Stimulated activated CD4-positive, alpha-beta T cell treated with anti-CD3 and anti-CD28 coated beads, TNF-alpha, amount 100 ng/mL, for 24 hours (primary cell): Measurements from ENCODE around the gene BMP10.

ENCODE experiments used
- DNase-seq, 3 experiments: peaks; one replicate each; pipeline ENCODE4 v3.0.0-alpha.2; 2020; ENCODE audit warnings: low read depth in 3 of 3

The BMP10 gene

GRCh38 chr2:68853035-68853434 is 18.2 kb downstream of the BMP10 start:
- DNase-seq, result no peak

GRCh38 chr2:68850524-68850923 is 20.7 kb downstream of the BMP10 start:
- no peak for DNase-seq

DNA sequence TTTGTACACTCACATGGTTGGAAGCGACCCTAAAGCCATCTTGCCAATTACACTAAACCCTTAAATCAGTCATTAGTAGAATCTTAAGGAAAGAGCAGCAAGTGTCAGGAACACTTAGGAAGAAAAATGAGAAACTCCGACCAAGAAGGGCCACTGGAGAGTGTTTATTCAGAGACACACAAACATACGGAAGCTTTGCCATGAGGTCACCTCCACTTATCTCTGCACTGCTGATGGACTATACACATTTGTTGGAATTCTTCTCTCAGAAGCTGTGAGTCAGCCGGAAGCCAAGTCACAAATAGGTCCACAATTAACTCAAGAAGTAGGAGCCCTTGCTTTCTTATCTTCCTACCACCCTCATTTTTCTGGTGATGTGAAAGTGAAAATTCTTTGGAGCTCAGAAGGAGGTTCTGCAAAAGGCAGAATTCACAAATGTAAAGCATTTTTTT is 21.6 kb downstream of the BMP10 start:
- no peak for DNase-seq

GRCh38 chr2:68847751-68848150 is 23.4 kb downstream of the BMP10 start:
- no peak for DNase-seq

- no peak for DNase-seq
These were observed 25.1 kb downstream of the BMP10 start for GRCh38 chr2:68846091-68846490.

- no peak for DNase-seq
These were observed 26.2 kb downstream of the BMP10 start for GRCh38 chr2:68845043-68845442.

DNA sequence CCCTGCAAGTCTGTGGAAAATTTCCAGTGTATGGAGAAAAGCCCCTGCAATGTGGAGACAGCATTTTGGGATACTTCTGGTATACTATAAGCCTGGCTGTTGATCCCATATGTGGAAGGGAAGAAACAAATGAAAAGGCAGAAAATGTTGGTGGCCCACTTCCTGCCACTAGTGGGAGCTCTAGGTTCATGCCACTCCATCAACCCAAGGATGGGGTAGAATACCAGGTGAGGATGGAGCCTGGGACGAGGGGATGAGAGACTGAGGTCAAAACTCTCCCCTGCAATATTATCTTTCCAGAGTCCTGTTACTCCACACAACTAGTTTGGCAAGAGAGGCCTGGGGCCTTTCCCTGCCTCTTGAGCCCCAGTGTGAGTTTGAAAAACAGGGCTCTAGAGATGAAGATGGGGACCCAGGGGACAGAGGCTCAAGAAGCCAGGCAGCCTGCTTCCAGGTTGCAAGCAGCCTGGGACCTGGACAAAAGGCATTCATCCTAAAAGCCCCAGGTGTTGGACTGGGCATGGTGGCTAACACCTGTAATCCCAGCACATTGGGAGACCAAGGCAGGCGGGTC is 31.9 kb downstream of the BMP10 start:
- DNase-seq, result peak in 1 of 3 experiments; percentile 24

- DNase-seq, result no peak
These were observed 32.6 kb downstream of the BMP10 start for GRCh38 chr2:68838641-68839040.

DNA sequence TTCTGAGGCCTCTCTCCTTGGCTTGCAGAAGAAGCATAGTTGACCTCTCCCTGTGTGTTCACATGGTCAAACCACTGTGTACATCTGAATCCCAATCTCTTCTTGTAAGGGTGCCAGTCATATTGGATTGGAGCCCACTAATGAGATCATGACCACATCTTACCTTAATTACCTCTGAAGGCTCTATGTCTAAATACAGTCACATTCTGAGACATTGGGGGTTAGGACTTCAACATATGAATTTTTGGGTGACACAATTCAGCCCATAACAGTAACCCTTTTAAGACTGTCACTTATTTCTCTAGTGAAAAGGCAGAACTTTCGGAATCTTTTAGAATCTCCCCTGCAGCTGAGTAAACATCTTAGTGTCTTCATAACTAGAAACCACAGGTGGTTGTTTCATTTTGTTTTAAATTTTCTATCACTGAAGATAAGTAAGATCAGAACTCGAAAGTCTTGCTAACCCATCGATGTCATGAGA is 33.3 kb downstream of the BMP10 start:
- DNase-seq, result no peak

DNA sequence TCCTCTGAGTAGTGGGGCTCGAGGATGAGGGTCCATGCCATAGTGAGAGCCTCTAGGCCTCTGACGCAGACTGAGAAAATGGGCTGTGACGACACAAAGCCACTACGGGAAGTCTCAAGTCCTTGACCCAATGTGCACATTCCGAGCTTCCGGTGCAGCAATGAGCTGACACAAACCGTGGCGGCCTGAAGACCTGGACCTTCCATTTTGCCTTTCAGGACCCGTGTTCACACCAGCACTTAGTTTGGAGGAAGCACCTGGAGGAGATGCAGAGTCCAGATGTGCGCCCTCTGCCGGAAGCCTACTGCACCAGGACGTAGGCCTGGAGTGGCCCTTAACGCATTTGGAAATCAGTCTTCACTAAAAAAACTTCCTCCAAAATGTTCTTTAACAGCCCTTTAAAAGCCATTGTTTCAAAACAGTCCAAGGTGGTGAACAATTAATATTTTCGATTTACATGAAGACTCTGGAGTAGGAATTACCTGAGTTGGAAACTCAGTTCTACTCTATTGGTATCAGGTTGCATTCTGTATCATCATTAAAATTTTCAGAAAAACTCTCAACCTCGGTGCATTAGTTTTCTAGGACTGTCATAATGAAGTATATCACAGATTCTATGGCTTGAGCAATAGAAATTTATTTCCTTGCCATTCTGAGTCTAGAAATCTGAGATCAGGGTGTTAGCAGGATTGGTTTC is 33.9 kb downstream of the BMP10 start:
- DNase-seq, result peak; percentile 45 to 65 (median 58)

DNA sequence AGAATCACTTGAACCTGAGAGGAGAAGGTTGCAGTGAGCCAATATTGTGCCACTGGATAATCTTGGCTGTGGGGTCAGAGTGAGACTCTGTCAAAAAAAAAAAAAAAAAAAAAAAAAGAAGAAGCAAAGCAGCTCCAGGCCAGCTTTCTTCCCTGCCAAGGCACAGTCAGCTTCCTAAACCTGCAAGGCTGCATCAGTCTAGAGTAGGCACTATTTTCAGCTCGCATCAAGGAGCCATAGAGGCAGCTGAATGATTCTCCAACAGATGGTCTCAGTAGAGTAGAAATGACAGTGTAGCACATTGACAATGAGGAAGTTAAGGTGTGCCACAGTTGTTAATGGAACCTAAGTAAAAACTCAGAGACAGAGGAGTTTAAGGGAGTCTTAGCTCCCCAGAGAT is 35.6 kb downstream of the BMP10 start:
- no peak for DNase-seq

DNA sequence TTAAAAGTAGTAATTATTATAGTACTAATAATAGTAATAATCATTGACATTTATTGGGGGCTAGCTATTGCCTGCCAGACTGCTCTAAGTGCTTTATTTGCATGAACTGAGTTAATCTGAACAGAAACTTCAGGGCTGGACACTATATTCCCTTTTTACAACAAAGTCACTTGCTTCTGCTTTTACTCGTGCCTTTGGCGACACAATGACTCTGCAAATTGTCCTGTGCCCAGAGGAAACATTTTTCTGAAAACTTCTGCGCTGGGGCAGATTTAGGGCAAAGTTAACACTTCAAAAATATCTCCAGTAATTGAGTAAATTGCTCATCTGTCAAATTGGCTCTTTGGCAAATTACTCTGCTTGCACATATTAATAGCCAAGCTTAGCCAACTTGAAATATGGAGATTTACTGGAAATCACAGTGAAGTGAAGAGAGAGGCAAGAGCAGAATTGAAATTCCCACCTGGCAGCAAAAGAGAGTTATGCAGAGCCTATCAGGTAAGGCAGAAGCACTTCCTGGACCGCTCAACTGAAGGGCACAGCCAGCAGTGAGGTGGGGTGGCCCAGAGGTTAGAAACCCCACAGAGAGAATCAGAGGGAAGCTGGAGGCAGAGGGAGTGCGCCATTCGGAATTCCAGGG is 36.3 kb downstream of the BMP10 start:
- no peak for DNase-seq

GRCh38 chr2:68833162-68833561 is 38.0 kb downstream of the BMP10 start:
- no peak for DNase-seq

DNA sequence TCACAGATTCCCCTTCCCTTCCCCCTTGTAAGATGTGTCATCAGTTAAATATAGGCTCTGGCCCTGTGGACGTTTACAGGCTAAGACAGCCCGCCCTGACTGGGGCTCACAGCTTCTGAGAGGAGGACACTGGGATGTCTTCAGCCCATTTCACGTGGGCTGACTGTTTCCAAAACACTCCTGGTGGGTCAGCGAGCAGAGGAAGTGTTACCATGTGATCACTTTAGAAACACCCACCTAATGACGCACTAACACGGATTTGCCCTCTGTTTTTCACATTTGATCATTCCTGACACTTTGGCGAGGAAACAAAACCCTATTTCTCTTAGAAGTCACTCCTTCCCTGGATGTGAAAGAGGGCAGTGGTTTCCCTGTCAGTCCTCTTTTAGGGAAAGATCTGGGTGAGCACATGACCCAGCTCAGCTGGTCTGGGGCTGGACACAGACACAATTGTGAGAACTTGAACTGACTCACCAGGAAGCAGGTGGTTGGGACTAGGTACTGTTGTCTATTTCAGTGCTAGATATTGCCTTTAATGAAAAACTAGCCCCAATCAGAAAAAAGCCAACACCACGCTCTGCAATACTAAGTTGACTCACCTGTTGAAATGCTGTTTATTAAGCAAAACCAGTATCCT is 38.8 kb downstream of the BMP10 start:
- peak in 2 of 3 experiments; percentile 6 to 38 for DNase-seq

GRCh38 chr2:68831686-68832232 is 39.4 kb downstream of the BMP10 start:
- DNase-seq, result no peak

- DNase-seq, result no peak
These were observed 41.4 kb downstream of the BMP10 start for GRCh38 chr2:68829749-68830148.

DNA sequence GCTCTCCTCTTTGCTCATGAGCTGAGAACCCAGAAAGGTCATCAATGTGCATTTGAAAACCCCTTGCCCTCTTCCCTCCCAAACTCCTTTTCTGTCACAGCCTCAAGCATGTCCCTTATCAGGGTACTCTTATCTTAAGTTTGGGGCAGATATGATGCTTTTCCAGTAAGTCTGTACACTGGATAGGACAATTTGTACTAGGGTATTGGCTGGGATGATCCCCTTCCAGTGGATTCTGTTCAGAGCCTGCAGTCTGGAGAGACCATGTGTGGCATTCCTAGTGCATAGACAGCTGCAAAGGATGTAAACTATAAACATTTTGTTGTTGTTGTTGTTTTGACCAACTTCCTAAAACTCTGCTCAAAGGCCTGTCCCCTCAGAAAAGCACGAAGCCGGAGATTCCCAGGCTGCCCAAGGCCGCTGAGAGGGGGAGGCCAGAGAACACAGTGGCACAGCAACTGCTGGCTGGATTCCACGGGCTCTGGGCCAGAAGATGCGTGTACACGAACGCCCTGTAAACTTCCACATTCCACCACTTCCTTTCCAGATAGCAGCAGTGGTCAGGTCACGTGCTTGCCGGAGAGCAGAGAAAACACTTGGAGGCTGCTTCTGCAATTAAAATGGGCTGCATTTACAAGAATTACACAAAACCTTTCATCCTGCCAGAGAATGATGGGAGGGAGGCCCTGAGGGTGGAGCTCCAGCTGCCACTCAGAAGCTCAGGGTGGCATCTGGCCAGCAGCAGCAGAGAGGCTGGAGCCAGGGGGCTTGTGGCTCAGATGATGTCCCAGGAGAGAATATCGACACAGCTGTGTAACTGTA is 42.1 kb downstream of the BMP10 start:
- peak in 2 of 3 experiments; percentile 31 to 57 for DNase-seq

- no peak for DNase-seq
These were observed 43.5 kb downstream of the BMP10 start for GRCh38 chr2:68827666-68828065.

GRCh38 chr2:68825866-68826265 is 45.3 kb downstream of the BMP10 start:
- no peak for DNase-seq

DNA sequence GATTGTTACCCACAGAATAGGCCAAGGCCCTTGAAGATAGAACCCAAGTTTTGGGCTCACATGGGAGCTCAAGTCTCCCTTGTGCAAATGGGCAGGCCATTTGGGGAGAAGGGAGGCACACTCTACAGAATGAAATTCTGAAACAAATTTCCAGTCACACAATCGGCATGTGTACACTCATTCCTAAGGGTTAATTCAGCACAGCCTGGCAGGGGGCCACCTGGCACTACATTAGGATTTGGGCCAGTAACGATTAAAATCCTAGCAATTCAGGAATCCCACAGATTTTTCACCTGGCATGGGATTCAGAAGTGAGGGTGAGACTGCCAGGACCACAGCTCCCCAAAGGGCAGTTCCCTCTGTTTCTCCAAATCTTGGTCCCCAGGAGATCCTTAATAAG is 46.4 kb downstream of the BMP10 start:
- no peak for DNase-seq

DNA sequence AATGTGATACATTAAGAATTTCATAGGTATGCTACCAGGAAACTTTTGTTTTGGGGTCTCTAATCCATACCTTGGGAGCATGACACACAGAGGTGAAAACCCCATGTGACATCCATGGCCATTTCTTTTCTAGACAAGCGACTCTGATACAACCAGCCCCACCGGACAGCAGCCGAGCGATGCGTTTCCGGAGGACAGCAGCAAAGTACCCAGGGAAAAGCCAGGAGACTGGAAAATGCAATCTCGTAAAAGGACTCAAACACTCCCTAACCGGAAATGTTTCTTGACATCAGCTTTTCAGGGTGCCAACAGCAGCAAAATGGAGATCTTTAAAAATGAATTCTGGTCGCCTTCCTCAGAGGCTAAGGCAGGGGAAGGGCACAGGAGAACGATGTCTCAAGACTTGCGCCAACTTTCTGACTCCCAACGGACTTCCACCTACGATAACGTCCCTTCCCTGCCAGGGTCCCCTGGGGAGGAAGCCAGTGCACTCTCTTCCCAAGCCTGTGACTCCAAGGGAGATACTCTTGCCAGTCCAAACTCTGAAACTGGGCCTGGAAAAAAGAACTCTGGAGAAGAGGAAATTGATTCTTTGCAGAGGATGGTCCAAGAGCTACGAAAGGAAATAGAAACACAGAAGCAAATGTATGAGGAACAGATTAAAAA is 48.9 kb downstream of the BMP10 start:
- DNase-seq, result no peak
